Hippocampal formation (tissue), 2 donors: ENCODE measurements around the gene SPSB3.

Experiments used
- DNase-seq, 2 donors: peaks; one replicate each; lab custom pipeline; 2025; lab: John Stamatoyannopoulos, UW

SPSB3 gene

GRCh38 chr16:1782408-1783264 is at the start of gene SPSB3, which contains the start of gene NUBP2:
TSS of gene SPSB3 (minus strand) at chr16:1782571. CDS start at chr16:1781483, 1,088 bp downstream.
TSS of gene NUBP2 (plus strand) at chr16:1782960. CDS start at chr16:1783021, 61 bp downstream.
- peak; percentile 100 for DNase-seq

GRCh38 chr16:1831186-1832075 is 49.1 kb upstream of the SPSB3 start:
- no peak for DNase-seq

- DNase-seq = no peak
Observed at GRCh38 chr16:1830213-1830612, 47.8 kb upstream of the SPSB3 start.

DNA sequence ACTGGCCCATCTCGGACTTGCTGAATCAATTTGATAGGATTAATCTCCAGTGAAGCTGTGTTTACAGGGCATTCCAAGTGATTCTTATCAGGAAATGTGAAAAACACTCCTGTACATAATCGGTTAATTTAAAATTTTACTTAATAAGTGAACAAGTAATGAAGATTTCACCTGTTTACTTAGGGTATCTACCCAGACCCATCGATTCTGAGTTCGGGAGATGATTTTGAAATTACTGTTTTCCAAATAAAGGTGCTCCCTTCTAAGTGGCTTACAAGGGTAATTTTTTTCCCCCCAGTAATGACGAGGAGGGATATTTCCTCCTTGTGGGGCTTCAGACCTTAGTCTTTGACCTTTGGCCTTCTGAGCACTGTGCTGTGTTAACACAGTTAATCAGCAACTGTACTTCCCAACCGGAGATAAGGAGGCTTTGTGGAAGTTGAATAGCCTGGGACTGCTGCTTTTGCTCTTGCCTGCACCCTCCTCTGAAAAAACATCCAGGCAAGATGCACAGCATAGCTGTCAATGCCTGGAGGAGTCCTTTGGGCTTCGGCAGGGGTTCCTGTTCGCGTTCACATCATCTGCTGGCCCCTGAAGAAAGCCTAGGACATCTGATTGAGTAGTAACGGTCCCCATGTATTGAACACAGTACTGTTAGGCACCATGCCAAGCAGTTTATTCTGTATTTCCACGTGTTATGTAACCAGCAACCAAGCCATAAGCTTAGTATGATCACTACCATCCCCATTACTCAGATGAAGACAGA is 46.5 kb upstream of the SPSB3 start:
- DNase-seq = no peak

GRCh38 chr16:1826691-1827573 is 44.6 kb upstream of the SPSB3 start, which contains the start of the genes FAHD1 and HAGH:
TSS of gene FAHD1 (plus strand) at chr16:1827206. CDS start at chr16:1827239, 33 bp downstream.
TSS of gene HAGH (minus strand) at chr16:1826825. CDS start at chr16:1826787, 38 bp downstream.
- peak; percentile 84 to 95 for DNase-seq

DNA sequence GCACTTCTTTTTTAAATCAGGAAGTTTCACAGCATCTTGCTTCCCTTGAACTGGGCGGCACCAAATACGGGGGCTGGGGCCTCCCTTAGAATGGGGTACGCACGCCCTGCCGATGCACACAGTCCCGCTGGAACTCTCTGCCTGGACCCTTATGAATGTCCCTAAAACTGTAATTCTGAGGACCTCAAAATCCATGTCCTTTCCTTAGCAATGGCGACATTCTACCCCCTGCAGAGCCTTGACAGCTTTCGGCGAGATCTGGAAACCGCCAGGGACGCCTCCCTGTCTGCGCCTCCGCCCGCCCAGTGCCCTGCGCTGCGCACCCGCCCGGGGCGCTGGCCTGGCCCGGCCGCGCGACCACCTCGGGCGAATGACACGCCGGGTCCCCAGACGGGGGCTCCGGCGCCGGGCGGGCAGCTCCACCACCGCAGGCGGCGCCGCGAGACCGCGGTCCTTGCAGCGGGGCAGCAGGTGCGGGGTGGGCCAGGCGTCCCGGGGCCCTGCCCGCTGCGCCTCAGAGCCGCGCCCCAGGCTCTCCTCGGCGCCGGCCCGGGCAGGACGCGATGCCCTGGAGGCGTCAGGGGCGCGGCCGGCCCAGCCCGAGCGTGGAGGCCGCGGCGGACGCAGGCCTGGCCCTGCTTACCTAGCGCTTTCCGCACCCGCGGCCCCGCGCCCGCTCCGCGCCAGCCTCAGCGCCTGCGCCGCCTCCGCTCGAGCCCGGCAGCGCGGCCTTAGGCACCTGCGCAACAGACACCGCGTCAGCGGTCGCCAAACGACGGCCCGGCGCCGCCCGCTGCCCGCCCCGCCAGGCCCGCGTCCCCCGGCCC is 43.7 kb upstream of the SPSB3 start:
- no peak for DNase-seq

DNA sequence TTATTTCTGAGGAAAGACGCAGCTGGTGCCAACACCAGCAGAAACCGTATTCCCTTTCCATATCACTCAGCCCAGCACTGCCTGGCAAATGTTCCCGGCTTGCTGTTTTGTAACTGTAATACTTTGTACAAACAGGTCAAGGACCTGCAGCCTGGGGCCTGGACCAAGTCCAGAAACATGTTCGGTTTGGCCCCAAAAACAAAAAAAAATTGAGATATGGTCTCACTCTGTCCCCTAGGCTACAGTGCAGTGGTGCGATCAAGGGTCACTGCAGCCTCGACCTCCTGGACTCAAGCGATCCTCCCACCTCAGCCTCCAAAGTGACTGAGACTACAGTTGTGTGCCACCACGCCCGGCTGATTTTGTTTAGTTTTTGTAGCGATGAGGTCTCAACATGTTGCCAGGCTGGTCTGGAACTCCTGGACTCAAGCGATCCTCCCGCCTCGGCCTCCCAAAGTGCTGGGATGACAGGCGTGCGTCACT is 43.1 kb upstream of the SPSB3 start:
- DNase-seq = no peak

DNA sequence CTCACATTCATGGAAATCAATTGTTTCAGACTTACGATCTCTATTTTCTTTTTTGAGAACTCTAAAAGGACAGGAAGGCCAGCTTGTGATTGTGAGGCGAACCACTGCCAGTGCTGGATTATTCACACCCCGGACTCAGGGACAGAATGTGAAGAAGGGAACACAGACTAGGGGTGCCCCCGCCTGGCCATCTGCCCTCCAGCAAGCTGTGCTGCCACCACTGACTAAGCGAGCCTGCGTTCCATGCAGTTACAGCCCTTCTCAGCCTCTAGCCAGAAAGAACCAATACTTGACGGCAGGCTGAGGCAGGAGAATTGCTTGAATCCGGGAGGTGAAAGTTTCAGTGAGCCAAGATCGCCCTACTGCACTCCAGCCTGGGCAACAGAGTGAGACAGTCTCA is 41.5 kb upstream of the SPSB3 start:
- peak in 1 of 2 donors; percentile 21 for DNase-seq

DNA sequence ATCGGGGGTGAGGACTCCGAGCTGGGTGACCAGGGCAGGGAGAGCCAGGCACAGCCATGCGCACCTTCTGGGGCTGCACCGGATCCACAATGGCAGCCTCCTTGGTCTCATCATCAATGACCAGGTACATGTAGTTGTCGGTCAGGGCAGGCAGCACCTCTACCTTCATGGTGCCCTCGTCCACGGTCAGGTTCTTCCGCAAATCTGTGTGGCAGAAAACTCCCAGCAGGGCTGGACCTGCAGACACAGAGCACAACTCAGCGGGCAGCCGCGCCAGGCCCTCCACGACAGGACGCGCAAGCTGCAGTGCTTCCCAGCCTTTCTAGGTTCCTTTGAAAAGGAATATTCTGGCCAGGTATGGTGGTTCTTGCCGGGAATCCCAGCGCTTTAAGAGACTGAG is 40.4 kb upstream of the SPSB3 start:
- DNase-seq = no peak

DNA sequence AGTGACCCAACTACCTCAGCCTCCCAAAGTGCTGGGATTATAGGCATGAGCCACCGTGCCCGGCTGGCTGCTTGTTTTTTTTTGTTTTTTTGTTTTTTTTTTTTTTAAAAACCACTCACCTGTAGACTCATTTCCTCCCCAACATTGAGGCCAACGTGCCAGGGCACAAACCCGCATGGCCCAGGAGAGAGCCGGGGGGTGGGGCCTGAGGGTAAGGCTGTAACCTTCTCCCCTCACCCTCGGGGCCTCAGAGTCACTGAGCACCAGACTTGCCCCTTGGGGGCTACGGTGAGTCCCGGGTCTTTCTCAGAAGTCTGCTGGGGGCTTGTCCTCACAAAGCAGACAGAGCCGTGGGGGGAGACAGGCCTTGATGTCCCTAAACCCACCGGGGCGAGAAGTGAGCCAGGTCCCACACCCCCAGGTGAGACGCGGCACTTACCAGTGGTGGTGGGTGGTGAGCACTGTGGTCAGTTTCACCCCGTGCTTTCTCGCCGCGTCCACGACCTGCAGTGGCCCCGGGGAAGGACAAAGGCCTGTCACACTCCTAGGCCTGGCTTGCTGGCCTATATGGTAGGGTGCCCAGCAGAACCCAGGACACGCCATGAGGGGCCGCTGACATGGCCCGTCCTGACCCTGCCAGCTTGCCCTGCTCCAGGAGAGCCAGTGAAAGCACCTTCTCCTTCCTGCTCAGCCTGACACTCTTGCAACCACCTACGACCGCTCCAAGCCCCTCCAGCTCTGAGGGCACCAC is 39.7 kb upstream of the SPSB3 start:
- no peak for DNase-seq

DNA sequence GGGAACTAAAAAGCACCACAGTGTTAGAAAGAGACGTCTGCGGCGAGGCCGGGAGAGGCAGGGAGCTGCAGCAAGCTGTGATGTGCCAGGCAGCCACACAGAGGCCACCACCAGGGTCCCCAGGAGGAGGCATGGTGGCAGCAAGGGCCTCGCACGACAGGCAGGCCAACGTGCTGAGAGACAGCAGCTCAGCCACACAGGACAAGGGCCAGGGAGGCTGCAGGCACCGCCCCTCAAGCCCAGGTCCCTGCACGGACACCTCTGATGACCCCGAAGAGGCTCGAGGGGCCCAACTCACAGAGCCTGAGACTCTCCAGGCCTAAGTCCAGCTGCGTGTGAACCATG is 38.5 kb upstream of the SPSB3 start:
- DNase-seq = no peak

- DNase-seq = no peak
Observed at GRCh38 chr16:1820096-1820945, 38.0 kb upstream of the SPSB3 start.

DNA sequence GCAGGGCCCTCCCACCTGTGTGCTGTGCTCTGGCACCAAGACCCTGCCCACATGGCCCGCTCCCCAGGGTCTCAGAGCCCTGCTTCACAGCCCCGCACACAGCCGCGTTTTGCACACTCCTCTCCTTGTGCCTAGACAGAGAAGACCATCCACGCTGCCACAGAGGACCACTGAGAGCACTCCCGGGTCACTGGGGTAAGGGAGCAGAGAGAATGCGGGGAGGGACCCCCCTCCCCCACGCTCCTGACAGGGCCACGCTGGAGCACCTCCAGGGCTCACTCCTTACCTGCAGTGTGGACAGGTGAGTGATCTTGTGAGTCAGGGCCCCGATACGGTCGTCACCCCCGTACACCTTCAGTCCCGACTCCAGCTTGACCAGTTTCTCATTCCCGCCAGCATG is 37.2 kb upstream of the SPSB3 start:
- DNase-seq = no peak

DNA sequence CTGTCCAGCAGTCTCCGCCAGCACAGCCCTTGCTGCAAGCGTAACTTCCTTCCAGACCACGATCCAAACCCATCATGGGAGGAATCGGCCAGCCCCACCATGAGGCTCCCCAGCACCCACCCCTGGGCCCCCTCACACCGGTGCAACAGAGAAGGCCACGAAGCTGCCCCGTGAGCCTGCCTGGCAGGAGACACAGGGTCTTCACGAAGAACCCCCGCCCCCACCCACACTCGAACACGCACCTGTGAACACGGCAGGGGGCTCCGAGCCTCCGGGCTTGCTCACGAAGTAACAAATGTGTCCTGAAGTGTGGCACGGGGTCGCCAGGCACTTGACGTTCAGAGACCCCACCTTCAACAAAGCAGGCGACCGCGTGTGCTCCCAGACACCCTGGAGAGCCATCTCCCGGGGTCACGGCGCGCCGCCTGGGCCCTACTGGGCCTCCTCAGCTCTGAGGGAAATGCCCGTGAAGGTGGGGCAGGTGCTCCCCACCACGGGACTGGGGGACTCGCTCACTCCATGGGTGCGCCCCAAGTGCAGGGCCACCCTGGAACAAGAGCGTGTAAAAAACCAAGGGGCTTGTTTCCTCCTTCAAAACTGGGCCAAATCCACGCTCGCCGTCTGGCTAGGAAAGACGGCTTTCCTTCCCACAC is 36.6 kb upstream of the SPSB3 start:
- DNase-seq = no peak

DNA sequence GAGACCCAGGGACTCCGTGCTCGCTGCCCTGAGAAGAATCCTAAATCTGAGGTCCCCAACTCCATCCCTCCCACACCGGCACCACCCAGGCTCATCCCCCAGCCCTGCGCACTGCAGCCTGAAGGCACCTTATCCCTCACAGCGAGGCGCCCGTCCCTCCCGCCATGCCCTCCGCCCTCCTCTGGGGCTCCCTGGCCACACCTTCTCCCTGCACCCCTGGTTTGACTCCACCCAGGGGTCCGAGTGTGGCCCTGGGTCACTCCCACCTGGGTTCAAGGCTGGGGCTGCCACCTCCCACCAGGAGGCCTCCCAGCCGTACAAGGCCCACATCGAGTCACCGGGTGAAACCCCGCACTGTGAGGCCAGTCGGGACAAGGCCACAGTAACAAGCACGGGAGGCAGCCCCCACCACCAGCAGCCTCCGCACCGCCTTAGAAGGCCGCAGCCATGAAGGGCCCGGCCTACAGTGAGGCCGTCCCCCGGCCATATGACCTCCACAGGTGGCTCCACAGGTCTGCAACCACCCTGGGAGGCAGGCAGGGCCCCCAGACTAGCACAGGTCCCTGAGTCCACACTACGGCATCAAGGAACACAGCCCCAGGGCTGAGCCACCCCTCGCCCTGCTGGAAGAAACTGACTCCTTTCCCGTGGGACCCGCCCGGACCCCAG is 36.0 kb upstream of the SPSB3 start:
- no peak for DNase-seq

- no peak for DNase-seq
Observed at GRCh38 chr16:1817716-1818115, 35.3 kb upstream of the SPSB3 start.

DNA sequence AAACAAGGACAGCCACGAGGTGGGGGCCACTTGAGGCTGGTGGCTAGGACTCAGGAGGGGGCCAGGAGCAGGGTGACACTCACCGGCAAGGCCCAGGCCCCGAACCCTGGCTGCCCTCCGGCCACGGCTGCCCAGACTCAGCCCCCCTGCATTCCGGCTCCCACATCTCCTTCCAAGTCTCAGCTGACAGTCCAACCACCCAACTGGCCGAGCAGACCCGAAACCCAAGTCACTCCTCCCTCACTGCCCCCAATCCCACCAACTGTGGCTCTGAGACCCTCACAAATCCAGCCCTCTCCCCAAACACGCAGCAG is 34.9 kb upstream of the SPSB3 start:
- no peak for DNase-seq
